Fibroblast of peridontal ligament (primary cell): ENCODE results near the gene TLNRD1.
A peak's percentile ranks its signal among the peaks of the same experiment; 100 is the strongest.

Source experiments
- DNase-seq: peaks from one replicate; pipeline ENCODE4 v3.0.0-alpha.2; 2010; ENCODE audit errors: extremely low read depth

Gene TLNRD1

GRCh38 chr15:81029414-81030300, 28.9 kb downstream of the TLNRD1 start:
- peak; percentile 29 for DNase-seq

GRCh38 chr15:81030301-81030750, 29.6 kb downstream of the TLNRD1 start:
- DNase-seq = no peak

GRCh38 chr15:81031203-81031602, 30.5 kb downstream of the TLNRD1 start:
- no peak for DNase-seq

GRCh38 chr15:81032355-81032754, 31.6 kb downstream of the TLNRD1 start:
- DNase-seq = no peak

- no peak for DNase-seq
These were observed 32.1 kb downstream of the TLNRD1 start for GRCh38 chr15:81032818-81033217.

- no peak for DNase-seq
These were observed 32.8 kb downstream of the TLNRD1 start for GRCh38 chr15:81033508-81033907.

GRCh38 chr15:81037952-81038743, 37.4 kb downstream of the TLNRD1 start:
- DNase-seq = no peak

GRCh38 chr15:81038975-81039607, 38.4 kb downstream of the TLNRD1 start:
- DNase-seq = no peak

GRCh38 chr15:81040757-81041156, 40.0 kb downstream of the TLNRD1 start:
- DNase-seq = no peak

- no peak for DNase-seq
These were observed 42.7 kb downstream of the TLNRD1 start for GRCh38 chr15:81043281-81043934.

- DNase-seq = no peak
These were observed 43.3 kb downstream of the TLNRD1 start for GRCh38 chr15:81043935-81044575.

- DNase-seq = no peak
These were observed 45.6 kb downstream of the TLNRD1 start for GRCh38 chr15:81046290-81046689.

- DNase-seq = peak; percentile 44
These were observed 47.2 kb downstream of the TLNRD1 start for GRCh38 chr15:81047928-81048327.

GRCh38 chr15:81049835-81050234, 49.1 kb downstream of the TLNRD1 start:
- DNase-seq = no peak

- no peak for DNase-seq
These were observed 49.5 kb downstream of the TLNRD1 start for GRCh38 chr15:81050259-81050658.

- DNase-seq = no peak
These were observed 50.1 kb downstream of the TLNRD1 start for GRCh38 chr15:81050805-81051204.

GRCh38 chr15:81052046-81052445, 51.3 kb downstream of the TLNRD1 start:
- DNase-seq = peak; percentile 21

- no peak for DNase-seq
These were observed 52.9 kb downstream of the TLNRD1 start for GRCh38 chr15:81053621-81054020.

GRCh38 chr15:81054236-81054635, 53.5 kb downstream of the TLNRD1 start:
- DNase-seq = peak; percentile 93
